Stimulated activated CD4-positive, alpha-beta T cell treated with anti-CD3 and anti-CD28 coated beads, Interleukin-12 subunit alpha, Interleukin-12 subunit beta, amount 100 ng/mL, for 48 hours (primary cell): ENCODE data around the gene ZNF367.

Experiments
- DNase-seq, 3 donors: peaks; one replicate each; pipeline ENCODE4 v3.0.0-alpha.2; 2020; ENCODE audit warnings: low read depth in 2 of 3, low spot score in 1 of 3

ZNF367 gene

GRCh38 chr9:96437454-96437853 is 19.3 kb upstream of the ZNF367 start:
- no peak for DNase-seq

GRCh38 chr9:96436456-96437126 is 18.4 kb upstream of the ZNF367 start:
- DNase-seq: no peak

- DNase-seq: no peak
Observed at GRCh38 chr9:96436063-96436455, 17.9 kb upstream of the ZNF367 start.

GRCh38 chr9:96435345-96435744 is 17.2 kb upstream of the ZNF367 start:
- no peak for DNase-seq

- no peak for DNase-seq
Observed at GRCh38 chr9:96430377-96430776, 12.2 kb upstream of the ZNF367 start.

- no peak for DNase-seq
Observed at GRCh38 chr9:96429732-96430131, 11.6 kb upstream of the ZNF367 start.

- DNase-seq: no peak
Observed at GRCh38 chr9:96425500-96426169, 7.5 kb upstream of the ZNF367 start.

GRCh38 chr9:96423985-96424336 is 5.8 kb upstream of the ZNF367 start:
- DNase-seq: no peak

- DNase-seq: no peak
Observed at GRCh38 chr9:96423322-96423984, 5.3 kb upstream of the ZNF367 start.

- no peak for DNase-seq
Observed at GRCh38 chr9:96420468-96421219, 2.5 kb upstream of the ZNF367 start.

GRCh38 chr9:96419691-96419969 is 1.5 kb upstream of the ZNF367 start:
- no peak for DNase-seq

- peak; percentile 12 to 49 (median 22) for DNase-seq
Observed at GRCh38 chr9:96418920-96419690, 935 bp upstream of the ZNF367 start.

- peak in 1 of 3 donors; percentile 15 for DNase-seq
Observed at GRCh38 chr9:96417661-96418082, 498 bp downstream of the ZNF367 start.

- peak; percentile 82 to 88 (median 87) for DNase-seq
Observed at GRCh38 chr9:96417051-96417586, 1.1 kb downstream of the ZNF367 start.

GRCh38 chr9:96413302-96414221 is 4.6 kb downstream of the ZNF367 start:
- DNase-seq: no peak

GRCh38 chr9:96412174-96412913 is 5.8 kb downstream of the ZNF367 start:
- no peak for DNase-seq

- no peak for DNase-seq
Observed at GRCh38 chr9:96411129-96411838, 6.9 kb downstream of the ZNF367 start.
